Measurements from ENCODE around the gene COG8.
"Not testable (repeated sequence)": the region's sequence is repeated elsewhere in the genome, so short reads cannot be mapped to it uniquely, and the experiment has no call there.

COG8 gene

DNA sequence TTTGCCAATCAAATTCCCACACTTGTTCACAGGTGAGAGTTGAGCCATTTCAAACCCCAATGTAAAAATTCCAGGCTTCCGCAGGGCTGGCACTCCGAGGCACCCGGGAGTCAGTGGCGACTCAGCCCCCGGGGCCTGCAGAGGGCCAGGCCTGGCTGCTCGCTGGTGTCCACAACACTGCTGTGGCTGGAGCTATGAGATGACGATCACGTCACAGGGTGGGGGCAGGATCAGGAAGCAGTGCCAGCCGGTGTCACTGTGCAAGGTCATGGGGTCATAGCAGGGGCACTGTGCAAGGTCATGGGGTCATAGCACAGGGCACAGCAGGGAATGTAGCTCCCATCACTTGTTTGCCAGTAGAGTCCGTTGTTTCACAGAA lies 20.5 kb downstream of the COG8 start:
- DNase-seq (ENCODE audit: low read depth, low spot score), result no peak

DNA sequence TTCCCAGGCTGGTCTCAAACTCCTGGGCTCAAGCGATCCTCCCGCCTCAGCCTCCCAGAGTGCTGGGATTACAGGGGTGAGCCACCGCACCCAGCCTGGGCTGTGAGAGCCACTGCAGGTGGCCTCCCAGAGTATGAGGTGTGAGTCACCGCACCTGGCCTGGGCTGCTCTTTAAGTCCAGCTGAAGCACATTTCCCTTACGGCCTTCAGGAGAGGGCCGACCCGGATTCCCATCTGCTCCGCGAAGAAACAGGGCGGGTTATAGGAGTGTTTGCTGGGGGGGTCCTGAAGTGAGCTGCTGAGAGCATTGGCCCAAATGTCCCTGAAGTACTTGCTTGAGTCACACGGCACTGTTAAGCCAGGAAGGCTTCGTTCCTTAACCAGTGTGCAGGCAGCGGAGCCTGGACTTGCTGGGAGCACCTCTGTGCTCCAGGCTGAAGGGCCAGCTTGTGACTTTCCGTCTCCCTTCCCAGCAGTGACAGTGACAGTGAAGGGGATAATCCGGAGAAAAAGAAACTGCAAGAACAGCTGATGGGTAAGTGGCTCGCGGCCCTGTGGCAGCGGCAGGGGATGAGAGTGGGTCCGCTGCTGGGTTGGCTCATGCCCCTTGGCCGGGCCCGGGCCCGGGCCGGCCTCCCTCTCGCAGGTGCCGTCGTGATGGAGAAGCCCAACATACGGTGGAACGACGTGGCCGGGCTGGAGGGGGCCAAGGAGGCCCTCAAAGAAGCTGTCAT lies 21.0 kb downstream of the COG8 start:
- no peak for DNase-seq (ENCODE audit: low read depth, low spot score)

DNA sequence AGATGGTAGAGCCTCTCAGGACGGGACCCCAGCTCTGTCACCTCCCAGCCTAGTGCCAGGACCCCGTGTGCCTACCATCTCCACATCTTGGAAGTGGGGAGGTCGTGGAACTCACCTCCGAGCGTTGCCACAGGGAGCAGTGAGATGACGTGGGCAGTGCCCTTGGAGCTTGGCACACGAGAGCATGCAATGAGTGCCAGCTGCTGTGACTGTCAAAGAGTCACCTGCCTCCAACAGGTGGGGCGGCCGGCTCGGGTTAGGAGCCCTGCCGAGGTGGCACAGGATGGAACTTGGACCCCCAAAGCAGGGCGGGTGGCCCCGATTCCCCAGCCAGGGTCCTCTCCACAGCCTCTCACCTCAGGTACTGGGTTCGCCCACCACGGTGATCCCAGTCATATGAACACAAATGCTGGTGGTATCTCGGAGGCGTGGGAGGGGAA lies 22.7 kb downstream of the COG8 start:
- no peak for DNase-seq (ENCODE audit: low read depth, low spot score)

DNA sequence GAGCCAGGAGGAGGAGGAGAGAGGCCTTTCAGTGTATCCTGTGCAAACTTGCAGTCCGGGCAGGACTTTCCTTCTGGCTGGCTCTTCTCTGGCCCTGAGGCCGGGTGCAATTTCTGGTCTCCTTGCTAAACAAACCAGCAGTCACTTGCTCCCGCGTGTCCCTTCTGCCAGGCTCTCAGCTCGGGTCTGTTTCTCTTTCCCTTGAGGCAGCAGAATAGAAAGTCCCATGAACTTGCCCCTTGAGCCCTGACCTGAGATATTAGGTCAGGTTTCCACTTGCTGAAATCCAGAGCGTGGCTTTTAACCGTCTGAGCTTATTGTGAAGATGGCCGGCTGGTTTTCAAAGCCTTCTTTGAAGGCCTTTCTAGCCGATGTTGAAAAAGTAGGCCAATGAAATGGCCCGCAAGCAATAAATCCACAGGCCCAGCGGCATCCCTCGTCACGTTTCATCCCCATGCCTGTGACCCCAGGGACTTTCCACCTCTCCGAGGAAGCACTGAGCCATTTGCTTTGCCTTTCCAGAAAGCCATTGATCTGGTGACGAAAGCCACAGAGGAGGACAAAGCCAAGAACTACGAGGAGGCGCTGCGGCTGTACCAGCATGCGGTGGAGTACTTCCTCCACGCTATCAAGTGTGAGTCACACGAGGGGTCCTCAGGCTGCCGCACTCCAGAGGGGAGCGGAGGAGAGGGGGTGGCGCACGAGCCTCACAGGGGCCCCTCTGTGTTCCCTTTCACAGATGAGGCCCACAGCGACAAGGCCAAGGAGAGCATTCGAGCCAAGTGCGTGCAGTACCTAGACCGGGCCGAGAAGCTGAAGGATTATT lies 23.7 kb downstream of the COG8 start:
- DNase-seq (ENCODE audit: low read depth, low spot score), result no peak

DNA sequence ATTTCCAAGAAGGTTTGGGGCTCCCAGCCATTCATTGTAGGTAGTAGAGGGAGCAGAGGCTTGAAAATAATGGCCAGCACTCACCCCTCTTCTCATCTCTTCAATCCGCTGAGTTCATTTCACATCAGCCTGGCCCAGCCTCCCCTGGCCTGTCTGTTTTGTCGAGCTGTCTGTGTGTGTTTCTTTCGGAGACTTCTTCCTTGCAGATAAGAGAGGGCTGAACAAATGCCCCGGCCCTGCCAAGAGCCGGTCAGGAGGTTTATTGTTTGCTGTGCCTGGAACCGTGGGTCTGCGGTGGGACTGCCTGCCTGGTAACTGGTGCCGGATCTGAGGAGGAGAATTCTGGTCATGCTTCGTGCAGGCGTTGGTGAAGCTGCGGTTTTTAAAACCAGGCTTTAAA lies 24.8 kb downstream of the COG8 start:
- DNase-seq (ENCODE audit: low read depth, low spot score), result no peak

DNA sequence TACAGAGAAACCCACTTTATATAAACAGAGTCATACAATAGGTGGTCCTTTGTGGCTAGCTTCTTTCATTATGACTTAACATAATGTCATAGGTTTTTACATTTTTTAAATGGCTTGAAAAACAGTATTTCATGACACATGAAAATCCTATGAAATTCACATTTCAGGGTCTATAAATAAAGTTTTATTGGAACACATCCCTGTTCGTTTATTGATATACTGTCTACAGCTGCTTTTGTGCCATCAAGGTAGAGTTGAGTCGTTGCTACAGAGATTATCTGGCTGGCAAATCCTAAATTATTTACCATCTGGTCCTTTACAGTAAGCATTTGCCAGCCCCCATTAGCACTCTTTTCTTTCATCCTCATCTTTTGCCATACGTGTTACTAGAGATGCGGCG lies 25.9 kb downstream of the COG8 start:
- DNase-seq (ENCODE audit: low read depth, low spot score), result no peak

DNA sequence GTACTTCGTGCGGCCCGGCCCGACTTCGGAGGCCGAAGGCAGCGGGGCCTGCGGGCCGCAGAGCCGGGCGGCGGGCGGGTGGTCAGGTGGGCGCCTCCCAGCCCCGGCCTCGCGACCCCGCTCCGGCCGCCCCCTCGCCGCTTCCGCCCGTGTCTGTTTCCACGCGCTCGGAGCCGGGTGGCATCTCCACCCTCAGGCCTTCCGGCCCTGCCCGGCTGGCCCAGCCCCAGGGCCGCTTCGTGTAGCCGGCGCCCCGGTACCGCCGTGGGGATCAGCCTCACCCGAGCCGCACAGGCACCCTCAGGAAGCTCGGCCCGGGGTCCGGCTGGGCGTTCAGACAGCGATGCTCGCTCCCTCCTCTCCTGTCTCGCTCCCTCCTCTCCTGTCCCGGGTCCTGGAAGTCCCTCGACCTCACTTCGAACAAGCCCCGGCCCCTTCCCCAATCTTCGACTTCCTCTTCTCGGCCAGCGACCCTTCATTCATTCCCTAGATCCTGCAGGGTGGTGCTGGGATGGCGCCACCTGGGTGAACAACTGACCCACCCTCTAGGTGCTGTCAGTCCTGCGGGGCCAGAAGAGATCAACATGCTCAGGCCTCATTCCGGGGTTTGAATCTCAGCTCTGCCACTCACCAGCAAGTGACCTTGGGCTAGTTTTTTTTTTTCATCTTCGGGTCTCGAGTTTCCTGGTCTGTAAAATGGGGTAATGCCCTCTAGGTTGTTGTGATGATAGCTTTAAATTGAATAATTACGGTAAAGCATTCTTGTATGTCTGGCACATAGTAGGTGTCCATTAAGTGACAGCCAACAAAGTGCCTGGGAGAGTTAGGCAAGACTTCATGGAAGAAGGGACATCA lies 27.6 kb downstream of the COG8 start:
- peak; percentile 11 for DNase-seq (ENCODE audit: low read depth, low spot score)

DNA sequence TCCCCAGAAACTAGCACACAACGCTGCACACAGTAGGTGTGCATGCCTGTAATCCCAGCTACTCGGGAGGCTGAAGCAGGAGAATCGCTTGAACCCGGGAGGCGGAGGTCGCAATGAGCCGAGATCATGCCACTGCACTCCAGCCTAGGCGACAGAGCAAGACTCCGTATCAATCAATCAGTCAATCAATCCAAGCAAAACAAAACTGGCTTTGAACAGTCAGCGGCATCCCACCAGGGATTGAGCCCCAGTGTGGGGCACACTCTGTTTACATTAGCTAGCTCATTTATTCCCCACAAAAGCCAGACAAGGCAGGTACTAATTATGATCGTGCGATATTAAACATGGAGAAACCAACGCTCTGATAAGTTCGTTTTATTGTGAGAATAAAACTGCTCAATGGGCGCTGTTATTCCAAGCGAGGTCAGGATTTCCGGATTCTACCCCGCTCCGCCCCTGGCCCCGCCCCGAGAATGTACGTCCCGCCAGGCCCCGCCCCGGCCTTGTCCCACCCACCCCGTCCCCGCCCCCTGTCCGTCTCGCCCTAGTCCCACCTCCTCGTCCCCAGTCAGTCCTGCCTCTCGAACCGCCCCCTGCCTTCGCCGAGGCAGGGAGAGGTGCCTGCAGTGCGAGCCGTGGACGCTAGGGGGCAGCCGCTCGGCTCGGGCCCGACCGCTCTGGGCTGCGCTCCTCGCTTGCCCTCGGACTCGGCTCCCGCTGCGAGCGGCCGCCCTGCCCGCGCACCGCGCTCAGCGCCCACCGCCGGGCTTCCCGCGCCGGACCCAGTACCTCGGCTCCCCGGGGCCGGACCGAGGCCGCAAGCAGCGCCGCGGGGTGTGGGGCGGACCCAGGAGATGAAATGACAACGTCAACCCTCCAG lies 28.5 kb downstream of the COG8 start, which contains the start of gene VPS4A:
Gene VPS4A, plus strand, starts transcription at position 698 of the 880 bp plus-strand sequence. Its CDS starts 162 bp downstream, at position 860.
- peak; percentile 95 for DNase-seq (ENCODE audit: low read depth, low spot score)

DNA sequence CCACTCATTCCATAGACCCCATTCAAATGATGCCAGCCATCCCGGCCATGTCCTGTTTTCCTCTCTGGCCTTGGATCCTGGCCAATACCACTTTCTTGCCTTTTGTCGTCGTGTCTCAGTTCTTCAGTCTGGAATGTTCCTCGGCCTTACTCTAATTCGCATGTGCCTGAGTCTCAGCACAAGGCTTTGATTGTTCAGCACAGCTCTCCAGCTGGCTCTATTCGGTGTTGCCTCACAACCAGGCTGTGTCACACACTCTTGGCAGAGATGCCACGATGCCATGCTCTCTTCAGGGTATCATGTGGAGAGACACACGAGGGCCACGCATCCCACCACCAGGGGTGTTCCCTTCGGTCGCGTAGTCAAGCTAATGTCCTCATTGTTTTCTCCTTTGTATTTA lies 30.0 kb downstream of the COG8 start:
- DNase-seq (ENCODE audit: low read depth, low spot score), result no peak

DNA sequence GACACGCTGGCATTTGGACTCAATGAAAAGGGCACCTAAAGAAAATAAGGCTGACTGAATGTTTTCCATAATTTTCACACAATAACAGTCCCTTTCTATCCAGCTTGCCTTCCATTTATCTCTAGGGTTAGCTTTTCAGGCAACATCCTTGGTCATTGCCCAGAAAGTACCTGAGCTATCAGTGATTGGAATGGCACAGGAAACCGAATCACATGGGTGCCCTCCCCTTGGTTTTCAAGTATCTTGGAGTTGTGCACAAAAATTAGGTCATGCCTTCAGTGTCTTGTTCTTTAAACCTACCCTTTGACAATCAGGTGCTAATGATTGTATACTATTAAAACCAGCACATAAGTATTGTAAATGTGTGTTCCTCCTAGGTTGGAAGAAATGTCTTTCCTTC lies 31.5 kb downstream of the COG8 start:
- DNase-seq (ENCODE audit: low read depth, low spot score), result no peak

DNA sequence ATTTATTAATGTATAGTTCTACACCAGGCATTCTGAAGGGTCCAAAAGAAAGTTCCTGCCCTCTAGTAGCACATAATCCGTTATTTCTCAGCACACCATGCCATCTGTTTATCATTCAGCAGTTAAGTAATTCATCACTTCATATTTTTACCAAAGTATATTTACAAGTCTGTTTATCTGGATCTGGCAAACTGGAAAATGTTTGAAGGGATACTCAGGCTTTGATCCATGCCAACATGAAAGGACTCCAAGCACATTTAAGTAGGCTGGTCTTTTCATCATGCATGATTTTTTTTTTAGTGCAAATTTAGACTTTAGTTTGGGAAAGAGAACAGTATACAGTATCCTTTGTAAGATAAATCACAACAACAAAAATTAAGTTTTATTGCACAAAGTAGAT lies 32.3 kb downstream of the COG8 start:
- no peak for DNase-seq (ENCODE audit: low read depth, low spot score)

DNA sequence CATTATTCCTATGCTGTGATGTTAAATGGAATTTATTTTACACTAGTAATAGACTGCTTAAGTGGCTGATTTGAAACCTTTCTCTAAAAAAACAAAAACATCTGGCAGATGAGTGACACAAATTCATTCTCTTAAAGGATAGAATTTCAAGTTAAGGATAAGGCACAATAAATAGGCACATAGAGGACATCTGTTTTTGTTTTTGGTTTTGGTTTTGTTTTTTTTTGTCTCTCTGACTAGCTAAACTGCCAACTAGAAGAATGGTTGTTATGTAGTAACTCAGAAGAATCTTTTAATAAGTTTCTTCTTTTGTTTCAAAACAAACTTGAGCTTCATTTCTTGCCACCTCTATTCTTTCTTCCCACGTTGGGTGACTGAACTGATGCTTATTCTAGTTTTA lies 33.3 kb downstream of the COG8 start:
- DNase-seq (ENCODE audit: low read depth, low spot score), result no peak

DNA sequence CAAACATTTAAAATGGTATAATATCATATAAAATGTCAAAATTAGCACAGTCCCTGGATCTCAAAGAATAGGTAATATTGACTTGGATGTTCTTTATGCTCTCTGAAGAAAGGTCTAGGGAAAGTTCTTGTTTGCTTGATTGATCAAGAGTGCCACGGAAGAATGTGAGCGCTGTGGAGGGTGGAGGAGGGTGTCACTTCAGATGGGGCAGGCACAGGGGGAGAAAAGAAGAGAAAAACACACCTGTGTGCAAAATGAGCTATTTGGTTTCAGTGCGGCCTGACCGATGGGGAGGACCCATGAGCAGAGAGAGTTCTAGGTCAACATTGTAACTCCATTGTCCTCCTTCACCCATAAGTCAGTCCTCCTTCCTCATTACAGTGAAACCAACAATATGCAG lies 37.1 kb downstream of the COG8 start:
- no peak for DNase-seq (ENCODE audit: low read depth, low spot score)

DNA sequence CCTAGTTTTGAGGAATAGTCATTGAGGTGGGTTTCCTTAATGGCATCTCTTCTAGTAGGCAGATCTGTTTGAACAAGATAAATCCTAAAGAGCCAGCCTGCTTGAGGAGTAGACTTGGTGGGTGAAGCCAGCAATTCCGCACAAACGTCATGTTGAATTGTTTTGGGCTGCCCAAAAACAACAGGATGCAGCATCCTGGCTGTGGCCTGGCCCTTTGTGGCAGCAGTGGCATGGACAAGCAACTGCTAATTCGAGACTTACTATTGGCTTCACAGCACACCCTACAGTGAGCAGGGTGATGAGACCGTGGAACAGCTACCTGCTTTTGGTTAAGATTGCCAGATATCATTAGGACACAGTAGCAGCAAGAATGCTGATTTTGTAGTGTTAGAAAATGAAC lies 37.5 kb downstream of the COG8 start:
- no peak for DNase-seq (ENCODE audit: low read depth, low spot score)

DNA sequence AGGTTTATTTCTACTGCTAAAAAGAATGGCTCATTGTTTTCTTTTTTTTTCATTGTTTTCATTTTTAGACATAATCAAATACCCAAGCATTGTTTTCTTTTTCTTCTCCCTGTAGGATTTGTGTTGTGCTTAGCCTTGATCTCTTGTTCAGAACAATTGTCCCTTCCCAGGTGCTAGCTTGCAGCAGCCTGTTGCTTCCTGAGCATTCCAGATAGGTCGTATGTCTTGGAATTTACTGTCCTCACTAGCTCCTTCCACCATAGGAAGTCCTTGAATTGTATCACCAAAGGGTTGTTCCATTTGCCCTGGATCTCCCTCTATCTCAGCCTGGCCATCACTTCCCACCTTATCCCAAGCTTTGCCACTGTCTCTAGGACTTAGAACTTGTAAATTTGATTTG lies 38.2 kb downstream of the COG8 start:
- DNase-seq (ENCODE audit: low read depth, low spot score), result no peak

DNA sequence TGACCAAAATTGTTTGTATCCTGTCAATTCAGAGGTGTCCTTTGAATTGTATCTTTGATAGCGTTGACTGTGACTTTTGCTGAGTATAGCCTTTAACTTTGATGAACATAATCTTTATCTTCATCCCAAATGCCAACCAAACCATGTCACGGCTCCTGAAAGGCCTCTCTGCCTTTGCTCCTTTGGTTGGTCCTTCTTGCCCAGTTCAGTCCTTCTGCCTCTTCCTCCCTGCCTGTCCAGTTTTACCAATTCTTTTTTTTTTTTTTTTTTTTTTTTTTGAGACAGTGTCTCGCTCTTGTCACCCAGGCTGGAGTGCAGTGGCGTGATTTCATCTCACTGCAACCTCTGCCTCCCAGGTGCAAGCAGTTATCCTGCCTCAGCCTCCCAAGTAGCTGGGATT lies 41.1 kb downstream of the COG8 start:
- no peak for DNase-seq (ENCODE audit: low read depth, low spot score)

DNA sequence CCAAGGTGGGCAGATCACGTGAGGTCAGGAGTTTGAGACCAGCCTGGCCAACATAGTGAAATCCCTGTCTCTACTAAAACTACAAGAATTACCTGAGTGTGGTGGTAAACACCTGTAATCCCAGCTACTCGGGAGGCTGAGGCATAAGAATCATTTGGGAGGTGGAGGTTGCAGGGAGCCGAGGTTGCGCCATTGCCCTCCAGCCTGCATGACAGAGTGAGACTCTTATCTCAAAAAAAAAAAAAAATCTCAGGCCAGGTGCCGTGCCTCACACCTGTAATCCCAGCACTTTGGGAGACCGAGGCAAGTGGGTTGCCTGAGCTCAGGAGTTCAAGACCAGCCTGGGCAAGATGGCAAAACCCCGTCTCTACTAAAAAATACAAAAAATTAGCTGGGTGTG lies 42.6 kb downstream of the COG8 start:
- not testable (repeated sequence) for DNase-seq (ENCODE audit: low read depth, low spot score)

DNA sequence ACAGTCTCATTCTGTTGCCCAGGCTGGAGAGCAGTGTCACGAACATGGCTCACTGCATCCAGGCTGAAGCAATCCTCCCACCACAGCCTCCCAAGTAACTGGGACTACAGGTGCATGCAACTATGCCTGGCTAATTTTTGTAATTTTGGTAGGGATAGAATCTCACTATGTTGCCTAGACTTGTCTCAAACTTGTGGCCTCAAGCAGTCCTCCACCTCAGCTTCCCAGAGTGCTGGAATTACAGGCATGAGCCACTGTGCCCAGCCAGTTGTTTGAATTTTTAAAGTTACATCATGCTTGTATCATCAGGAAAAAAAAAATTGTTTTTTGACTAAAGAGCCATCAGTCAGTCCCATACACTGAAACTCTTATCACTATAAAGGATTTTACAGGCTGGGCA lies 45.3 kb downstream of the COG8 start:
- DNase-seq (ENCODE audit: low read depth, low spot score), result no peak

DNA sequence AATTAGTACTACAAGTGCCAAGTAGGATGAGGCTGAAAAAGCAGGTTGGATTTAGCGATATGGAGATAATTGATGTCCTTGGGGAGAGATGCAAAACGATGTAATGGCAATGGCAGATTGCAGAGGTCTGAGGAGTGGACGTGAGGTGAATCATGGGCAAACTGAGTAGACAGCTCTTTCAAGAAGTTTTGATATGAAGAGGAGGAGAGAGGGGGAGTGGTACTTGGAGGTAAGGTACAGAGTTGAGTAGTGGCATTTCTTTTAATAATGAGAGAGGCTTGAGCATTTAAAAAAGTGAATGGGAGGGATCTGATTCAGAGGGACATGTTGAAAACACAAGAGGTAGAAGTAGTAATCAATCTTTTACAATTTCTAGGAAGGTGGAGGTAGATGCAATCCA lies 46.0 kb downstream of the COG8 start:
- no peak for DNase-seq (ENCODE audit: low read depth, low spot score)

DNA sequence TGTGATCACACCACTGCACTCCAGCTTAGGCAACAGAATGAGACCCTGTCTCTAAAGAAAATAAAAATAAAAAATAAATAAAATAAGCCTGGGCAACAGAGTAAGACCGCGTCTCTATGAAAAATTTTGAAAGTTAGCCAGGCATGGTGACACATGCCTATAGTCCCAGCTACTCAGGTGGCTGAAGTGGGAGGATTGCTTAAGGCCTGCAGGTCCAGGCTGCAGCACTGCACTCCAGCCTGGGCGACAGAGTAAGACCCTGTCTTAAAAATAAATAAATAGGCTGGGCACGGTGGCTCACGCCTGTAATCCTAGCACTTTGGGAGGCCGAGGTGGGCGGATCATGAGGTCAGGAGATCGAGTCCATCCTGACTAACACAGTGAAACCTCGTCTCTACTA lies 47.7 kb downstream of the COG8 start:
- DNase-seq (ENCODE audit: low read depth, low spot score), result not testable (repeated sequence)

Data from activated naive CD8-positive, alpha-beta T cell treated with anti-CD3 and anti-CD28 coated beads, Interleukin-2, amount 50 U/mL, for 16 hours (primary cell).